GM12865 (cell line): Measurements from ENCODE around the gene TMX3.

ENCODE experiments used
- DNase-seq: peaks from one replicate; pipeline ENCODE4 v3.0.0; 2010; ENCODE audit warnings: low read depth
- H3K4me3 ChIP-seq: 2 replicates; pipeline ENCODE4 v1.5.1; 2011; ENCODE audit warnings: mild to moderate bottlenecking, low read depth, low read length, control low read depth
- CTCF ChIP-seq: IDR thresholded peaks from 2 replicates; pipeline ENCODE4 v1.5.1; 2011; ENCODE audit warnings: low read length, control low read depth, low read depth, inconsistent platforms; ENCODE audit not compliant: insufficient read depth; ENCODE audit errors: missing control alignments

TMX3 gene

GRCh38 chr18:68665628-68666027 is 49.3 kb downstream of the TMX3 start:
- TF ChIP-seq CTCF = no peak
- no peak for DNase-seq
- H3K4me3 ChIP-seq = no peak overlapping the region

GRCh38 chr18:68662754-68663153 is 52.2 kb downstream of the TMX3 start:
- TF ChIP-seq CTCF = no peak
- H3K4me3 ChIP-seq = no peak overlapping the region
- no peak for DNase-seq

DNA sequence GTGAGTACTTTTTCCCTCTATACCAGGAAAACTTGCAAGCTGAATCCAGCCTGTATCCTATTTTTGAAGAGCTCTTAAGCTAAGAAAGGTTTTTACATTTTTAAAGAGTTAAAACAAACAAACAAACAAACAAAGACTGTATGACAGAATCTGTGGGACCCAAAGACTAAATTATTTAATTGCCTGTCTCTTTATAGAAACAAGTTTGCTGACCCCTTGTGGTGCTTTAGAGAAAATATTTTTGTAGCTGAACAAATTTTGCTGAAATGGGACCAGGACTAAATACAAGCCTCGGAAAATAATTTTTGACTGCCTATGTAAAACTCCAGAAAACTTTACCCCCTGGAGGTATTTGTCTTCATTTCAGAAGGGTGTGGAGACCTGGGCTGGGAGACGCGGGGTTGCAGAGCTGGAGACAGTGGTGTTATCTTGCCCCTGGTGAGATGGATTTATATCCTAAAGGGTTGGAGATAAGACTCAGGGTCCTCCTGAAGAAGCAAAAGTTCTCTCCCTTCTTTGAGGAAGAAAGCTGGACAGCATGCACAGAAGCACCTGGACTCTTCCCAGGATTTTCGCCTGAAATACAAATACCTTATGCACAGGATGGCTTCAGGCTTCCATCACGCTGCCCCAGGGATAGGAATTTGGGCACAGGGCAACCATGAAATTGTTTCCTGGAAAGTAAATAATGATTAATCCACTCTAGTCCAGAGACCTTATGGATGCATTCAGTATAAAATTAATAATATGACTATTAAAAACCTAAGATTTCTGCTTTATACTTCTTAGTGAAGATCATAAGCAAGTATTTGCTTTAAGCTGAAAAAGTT is 54.3 kb downstream of the TMX3 start:
- peak; percentile 26 for TF ChIP-seq CTCF
- DNase-seq = peak; percentile 31
- H3K4me3 ChIP-seq = no peak overlapping the region

DNA sequence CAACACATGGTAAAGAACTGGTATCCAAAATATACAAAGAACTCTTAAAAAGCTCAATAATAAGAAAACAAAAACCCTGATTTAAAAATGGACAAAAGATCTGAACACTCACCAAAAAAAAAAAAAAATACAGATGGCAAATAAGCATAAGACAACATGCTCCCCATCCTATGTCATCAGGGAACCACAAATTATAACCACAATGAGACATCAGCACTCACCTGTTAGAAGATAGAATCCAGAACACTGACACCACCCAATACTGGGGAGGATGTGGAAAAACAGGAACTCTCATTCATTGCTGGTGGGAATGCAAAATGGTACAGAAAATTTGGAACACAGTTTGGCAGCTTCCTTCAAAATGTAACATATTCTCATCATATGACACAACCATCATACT is 66.7 kb downstream of the TMX3 start:
- DNase-seq = no peak
- H3K4me3 ChIP-seq = no peak overlapping the region
- TF ChIP-seq CTCF = no peak

GRCh38 chr18:68642003-68642402 is 72.9 kb downstream of the TMX3 start:
- TF ChIP-seq CTCF = no peak
- no peak for DNase-seq
- H3K4me3 ChIP-seq = no peak overlapping the region

DNA sequence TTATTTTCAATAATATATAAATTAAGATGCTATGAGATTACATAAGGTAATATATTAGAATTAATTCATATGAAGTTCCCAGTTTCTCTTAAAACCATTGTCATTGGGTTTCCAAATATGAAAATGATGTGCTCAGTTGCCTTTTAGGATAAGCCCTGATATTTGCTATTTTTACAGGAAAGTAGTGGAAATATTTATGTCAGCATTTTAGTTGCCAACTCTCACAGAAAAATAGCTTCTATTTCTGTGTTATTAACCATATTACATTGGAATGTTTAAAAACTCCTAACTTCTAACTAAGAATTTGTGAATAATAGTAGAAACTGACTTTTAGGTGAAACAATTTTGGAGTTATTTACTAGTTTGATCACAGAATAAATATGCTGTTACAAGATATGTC is 74.0 kb downstream of the TMX3 start:
- no peak for DNase-seq
- H3K4me3 ChIP-seq = no peak overlapping the region
- no peak for TF ChIP-seq CTCF

- no peak for DNase-seq
- TF ChIP-seq CTCF = no peak
- H3K4me3 ChIP-seq = no peak overlapping the region
Measured at GRCh38 chr18:68638613-68639012, 76.3 kb downstream of the TMX3 start.
